ENCODE data around the gene ATP9B.

ATP9B gene

DNA sequence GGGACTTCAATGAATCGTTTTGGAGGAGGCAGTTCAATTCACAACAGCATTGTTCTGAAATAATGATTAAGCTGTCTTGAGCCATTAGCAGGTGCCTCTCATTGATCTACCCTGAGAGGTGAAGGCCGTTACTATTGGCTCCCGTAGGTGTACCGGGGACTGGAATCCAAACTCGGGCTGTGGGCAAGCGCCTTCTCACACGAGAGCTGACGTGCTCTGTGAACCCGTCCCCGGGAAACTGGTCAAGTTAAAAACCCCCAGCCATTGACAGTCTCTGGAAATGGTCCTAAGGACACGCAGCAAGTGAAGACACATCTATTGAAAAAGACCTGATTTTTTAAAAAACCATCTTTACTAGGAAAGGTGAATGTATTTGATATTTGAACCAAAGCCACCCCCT is 318.4 kb downstream of the ATP9B start:
- TF ChIP-seq POLR2AphosphoS5 (IDR thresholded peaks at IDR 0.05; ENCODE audit: low read depth, low read length) = no peak
- no peak for TF ChIP-seq FOXP2 (optimal IDR thresholded peaks at IDR 0.05; ENCODE audit: borderline replicate concordance, extremely low read depth, extremely low read length, insufficient read depth)

- TF ChIP-seq FOXP2 (optimal IDR thresholded peaks at IDR 0.05; ENCODE audit: borderline replicate concordance, extremely low read depth, extremely low read length, insufficient read depth) (no peak), SIN3A (IDR thresholded peaks at IDR 0.05; ENCODE audit: borderline replicate concordance, insufficient read depth, low read length) (no peak), TAF1 (IDR thresholded peaks at IDR 0.05; ENCODE audit: borderline replicate concordance, insufficient read depth, low read length) (no peak), POLR2AphosphoS5 (IDR thresholded peaks at IDR 0.05; ENCODE audit: low read depth, low read length) (no peak)
- TF ChIP-seq, protein P1, sequence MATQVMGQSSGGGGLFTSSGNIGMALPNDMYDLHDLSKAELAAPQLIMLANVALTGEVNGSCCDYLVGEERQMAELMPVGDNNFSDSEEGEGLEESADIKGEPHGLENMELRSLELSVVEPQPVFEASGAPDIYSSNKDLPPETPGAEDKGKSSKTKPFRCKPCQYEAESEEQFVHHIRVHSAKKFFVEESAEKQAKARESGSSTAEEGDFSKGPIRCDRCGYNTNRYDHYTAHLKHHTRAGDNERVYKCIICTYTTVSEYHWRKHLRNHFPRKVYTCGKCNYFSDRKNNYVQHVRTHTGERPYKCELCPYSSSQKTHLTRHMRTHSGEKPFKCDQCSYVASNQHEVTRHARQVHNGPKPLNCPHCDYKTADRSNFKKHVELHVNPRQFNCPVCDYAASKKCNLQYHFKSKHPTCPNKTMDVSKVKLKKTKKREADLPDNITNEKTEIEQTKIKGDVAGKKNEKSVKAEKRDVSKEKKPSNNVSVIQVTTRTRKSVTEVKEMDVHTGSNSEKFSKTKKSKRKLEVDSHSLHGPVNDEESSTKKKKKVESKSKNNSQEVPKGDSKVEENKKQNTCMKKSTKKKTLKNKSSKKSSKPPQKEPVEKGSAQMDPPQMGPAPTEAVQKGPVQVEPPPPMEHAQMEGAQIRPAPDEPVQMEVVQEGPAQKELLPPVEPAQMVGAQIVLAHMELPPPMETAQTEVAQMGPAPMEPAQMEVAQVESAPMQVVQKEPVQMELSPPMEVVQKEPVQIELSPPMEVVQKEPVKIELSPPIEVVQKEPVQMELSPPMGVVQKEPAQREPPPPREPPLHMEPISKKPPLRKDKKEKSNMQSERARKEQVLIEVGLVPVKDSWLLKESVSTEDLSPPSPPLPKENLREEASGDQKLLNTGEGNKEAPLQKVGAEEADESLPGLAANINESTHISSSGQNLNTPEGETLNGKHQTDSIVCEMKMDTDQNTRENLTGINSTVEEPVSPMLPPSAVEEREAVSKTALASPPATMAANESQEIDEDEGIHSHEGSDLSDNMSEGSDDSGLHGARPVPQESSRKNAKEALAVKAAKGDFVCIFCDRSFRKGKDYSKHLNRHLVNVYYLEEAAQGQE (IDR thresholded peaks at IDR 0.05; ENCODE audit: insufficient read depth in 1 of 2, low read depth in 2 of 2, low read length in 2 of 2) = no peak
Measured at GRCh38 chr18:79388043-79388442, 318.8 kb downstream of the ATP9B start.

- TF ChIP-seq FOXP2 (optimal IDR thresholded peaks at IDR 0.05; ENCODE audit: borderline replicate concordance, extremely low read depth, extremely low read length, insufficient read depth) (no peak), SIN3A (IDR thresholded peaks at IDR 0.05; ENCODE audit: borderline replicate concordance, insufficient read depth, low read length) (no peak), POLR2AphosphoS5 (IDR thresholded peaks at IDR 0.05; ENCODE audit: low read depth, low read length) (no peak)
Measured at GRCh38 chr18:79389689-79390088, 320.5 kb downstream of the ATP9B start.

DNA sequence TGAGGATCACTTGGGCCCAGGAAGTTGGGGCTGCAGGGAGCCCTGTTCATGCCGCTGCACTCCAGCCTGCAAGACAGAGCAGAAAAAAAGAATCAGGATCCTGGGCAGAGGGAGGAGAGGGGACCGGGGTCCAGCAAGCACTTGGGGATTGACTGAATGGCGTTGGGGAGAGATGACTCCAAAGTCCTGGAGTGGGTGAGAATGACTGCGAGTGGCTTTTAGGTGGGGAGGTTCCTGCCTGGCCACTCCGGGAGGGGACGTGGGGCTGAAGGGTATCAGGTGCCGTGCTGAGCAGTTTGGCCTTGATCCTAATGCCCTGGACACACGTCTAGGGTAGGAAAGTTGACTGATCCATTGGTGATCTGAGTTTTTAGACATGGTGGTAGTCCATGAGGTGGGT is 323.0 kb downstream of the ATP9B start:
- TF ChIP-seq POLR2AphosphoS5 (IDR thresholded peaks at IDR 0.05; ENCODE audit: low read depth, low read length) = no peak
- TF ChIP-seq SIN3A (IDR thresholded peaks at IDR 0.05; ENCODE audit: borderline replicate concordance, insufficient read depth, low read length) = no peak
- TF ChIP-seq TAF1 (IDR thresholded peaks at IDR 0.05; ENCODE audit: borderline replicate concordance, insufficient read depth, low read length) = no peak
- TF ChIP-seq, protein P1 (IDR thresholded peaks at IDR 0.05; ENCODE audit: insufficient read depth in 1 of 2, low read depth in 2 of 2, low read length in 2 of 2) = no peak
- TF ChIP-seq FOXP2 (optimal IDR thresholded peaks at IDR 0.05; ENCODE audit: borderline replicate concordance, extremely low read depth, extremely low read length, insufficient read depth) = no peak

DNA sequence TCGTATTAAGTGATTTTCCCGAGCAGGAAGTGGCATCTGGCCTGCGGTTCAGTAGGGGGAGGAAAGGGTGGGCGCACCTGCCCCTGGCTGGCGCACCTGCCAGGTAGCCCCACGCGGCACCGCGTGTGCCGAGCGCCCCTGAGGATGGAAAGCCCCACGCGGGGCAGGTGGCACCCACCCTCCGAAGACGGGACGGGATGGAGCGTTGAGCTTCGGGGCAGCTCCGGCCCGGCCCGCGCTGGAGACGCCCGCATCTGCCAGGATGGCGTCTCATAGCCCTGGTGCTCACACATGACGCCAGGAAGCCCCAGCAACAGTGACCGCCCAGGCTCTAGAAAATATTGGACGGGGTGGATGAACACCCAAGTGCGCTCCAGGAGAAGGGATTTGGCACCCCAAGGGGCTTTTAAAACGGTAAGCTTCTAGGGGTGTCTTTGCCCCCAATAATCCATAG is 324.0 kb downstream of the ATP9B start:
- TF ChIP-seq FOXP2 (optimal IDR thresholded peaks at IDR 0.05; ENCODE audit: borderline replicate concordance, extremely low read depth, extremely low read length, insufficient read depth) (no peak), SIN3A (IDR thresholded peaks at IDR 0.05; ENCODE audit: borderline replicate concordance, insufficient read depth, low read length) (no peak), POLR2AphosphoS5 (IDR thresholded peaks at IDR 0.05; ENCODE audit: low read depth, low read length) (no peak), TAF1 (IDR thresholded peaks at IDR 0.05; ENCODE audit: borderline replicate concordance, insufficient read depth, low read length) (no peak)
- TF ChIP-seq, protein P1 (IDR thresholded peaks at IDR 0.05; ENCODE audit: insufficient read depth in 1 of 2, low read depth in 2 of 2, low read length in 2 of 2) = no peak

- TF ChIP-seq TAF1 (IDR thresholded peaks at IDR 0.05; ENCODE audit: borderline replicate concordance, insufficient read depth, low read length) (no peak), POLR2AphosphoS5 (IDR thresholded peaks at IDR 0.05; ENCODE audit: low read depth, low read length) (no peak), FOXP2 (optimal IDR thresholded peaks at IDR 0.05; ENCODE audit: borderline replicate concordance, extremely low read depth, extremely low read length, insufficient read depth) (no peak), SIN3A (IDR thresholded peaks at IDR 0.05; ENCODE audit: borderline replicate concordance, insufficient read depth, low read length) (no peak)
- TF ChIP-seq, protein P1 (IDR thresholded peaks at IDR 0.05; ENCODE audit: insufficient read depth in 1 of 2, low read depth in 2 of 2, low read length in 2 of 2) = no peak
Measured at GRCh38 chr18:79393635-79394533, 324.7 kb downstream of the ATP9B start.
